Endothelial cell of umbilical vein (primary cell): ENCODE data around the gene OR2B2. TPM values are rescaled to one million over a fixed set of nuclear protein-coding genes. Genes with fewer than 3 reads are reported as not detected.

Experiments
- BruUV-seq: library from RNA; stranded (reverse); fragments of 400-500 nt; replicated peaks from 2 replicates; lab custom pipeline; 2021; lab: Mats Ljungman, UMichigan
- CTCF ChIA-PET: fragments of 300-600, 350-600 bp; sonication (Branson Sonifier 250); formaldehyde crosslinking; loops from one replicate; lab custom pipeline; 2021; ENCODE audit warnings: antibody characterized with exemption, inconsistent platforms; lab: Charles Lee
- POLR2A ChIA-PET: fragments of 300-600, 350-600 bp; sonication (Branson Sonifier 250); formaldehyde crosslinking; loops from one replicate; lab custom pipeline; 2021; ENCODE audit warnings: antibody characterized with exemption, inconsistent platforms; lab: Charles Lee
- DNase-seq: peaks from one replicate; pipeline ENCODE4 v3.0.0-alpha.2; 2011; ENCODE audit warnings: low read depth, low spot score
- FAIRE-seq: peaks from 2 replicates; lab custom pipeline; 2011; peaks lifted over from hg19 to GRCh38; lab: Jason Lieb, UNC
- H2AFZ ChIP-seq: 2 replicates; pipeline ENCODE4 v1.6.0; 2012; ENCODE audit warnings: low read depth, low read length, control low read depth, inconsistent platforms
- H3K27ac ChIP-seq: 2 replicates; pipeline ENCODE4 v1.5.1; 2011; ENCODE audit warnings: low read depth, mild to moderate bottlenecking, control low read depth, low read length, moderate library complexity; ENCODE audit not compliant: insufficient read depth
- H3K27me3 ChIP-seq, 2 experiments: 2 replicates each; pipeline versions ENCODE4 v1.6.0 to v1.6.1; 2011; ENCODE audit warnings: low read length in 2 of 2, mixed read lengths in 1 of 2; ENCODE audit not compliant: control insufficient read depth in 2 of 2, insufficient read depth in 2 of 2
- H3K36me3 ChIP-seq, 2 experiments: 2 replicates in 1 of 2; 3 replicates in 1 of 2; pipeline ENCODE4 v1.5.1; 2011; ENCODE audit warnings: low read length in 2 of 2, mild to moderate bottlenecking in 1 of 2, moderate library complexity in 1 of 2; ENCODE audit not compliant: control insufficient read depth in 2 of 2, insufficient read depth in 2 of 2; ENCODE audit errors: extremely low read depth in 1 of 2
- H3K4me1 ChIP-seq: 3 replicates; pipeline ENCODE4 v1.5.1; 2011; ENCODE audit warnings: mild to moderate bottlenecking, low read length; ENCODE audit not compliant: control insufficient read depth, insufficient read depth; ENCODE audit errors: extremely low read depth
- H3K4me2 ChIP-seq: 2 replicates; pipeline ENCODE4 v1.6.1; 2011; ENCODE audit warnings: low read length, control low read depth, mixed read lengths; ENCODE audit not compliant: insufficient read depth
- H3K4me3 ChIP-seq, 3 experiments: fragments of 200-600 bp in 1 of 3; sonication (generic), shearing (Covaris generic) in 1 of 3; replicated peaks in 1 of 3; 2 replicates each; pipeline ENCODE4 v1.5.1; 2011 to 2016; ENCODE audit warnings: control low read depth in 3 of 3, low read length in 3 of 3, mild to moderate bottlenecking in 2 of 3, inconsistent platforms in 1 of 3, low read depth in 1 of 3, moderate library complexity in 1 of 3; ENCODE audit not compliant: insufficient read depth in 1 of 3
- H3K79me2 ChIP-seq: 2 replicates; pipeline ENCODE4 v1.6.0; 2012; ENCODE audit warnings: low read length, inconsistent platforms; ENCODE audit not compliant: control insufficient read depth, insufficient read depth
- H3K9ac ChIP-seq: replicated peaks from 2 replicates; pipeline ENCODE3; 2011; ENCODE audit warnings: low read length, control low read depth; ENCODE audit not compliant: insufficient read depth; ENCODE audit errors: extremely low read depth
- H3K9me1 ChIP-seq: replicated peaks from 3 replicates; pipeline ENCODE4 v1.6.0; 2011; ENCODE audit warnings: mild to moderate bottlenecking, low read length; ENCODE audit not compliant: control insufficient read depth, insufficient read depth; ENCODE audit errors: extremely low read depth
- H3K9me3 ChIP-seq: replicated peaks from 2 replicates; pipeline ENCODE4 v1.5.1; 2012; ENCODE audit warnings: low read length, inconsistent platforms; ENCODE audit not compliant: control insufficient read depth, insufficient read depth
- H4K20me1 ChIP-seq: replicated peaks from 2 replicates; pipeline ENCODE3; 2011; ENCODE audit warnings: mild to moderate bottlenecking, low read length; ENCODE audit not compliant: control insufficient read depth, insufficient read depth; ENCODE audit errors: extremely low read depth
- EZH2 ChIP-seq: IDR thresholded peaks from 2 replicates; pipeline ENCODE4 v1.6.1; 2012; ENCODE audit warnings: borderline replicate concordance, low read depth, mild to moderate bottlenecking, moderate library complexity, low read length, inconsistent platforms; ENCODE audit not compliant: severe bottlenecking
- FOS ChIP-seq: IDR thresholded peaks from 2 replicates; pipeline ENCODE4 v1.6.1; 2011; ENCODE audit warnings: mild to moderate bottlenecking, low read length, moderate library complexity, borderline replicate concordance; ENCODE audit not compliant: insufficient read depth
- GATA2 ChIP-seq: IDR thresholded peaks from 2 replicates; pipeline ENCODE4 v1.7.0; 2011; ENCODE audit warnings: low read depth, mild to moderate bottlenecking, moderate library complexity, mixed read lengths, low read length; ENCODE audit not compliant: insufficient read length, insufficient read depth
- JUN ChIP-seq: IDR thresholded peaks from 2 replicates; pipeline ENCODE4 v1.6.1; 2011; ENCODE audit warnings: borderline replicate concordance, low read depth; ENCODE audit not compliant: insufficient read length, insufficient read depth
- MYC ChIP-seq: IDR thresholded peaks from one replicate; pipeline ENCODE4 v1.6.1; 2011; ENCODE audit warnings: mild to moderate bottlenecking, low read depth, low read length
- POLR2A ChIP-seq: IDR thresholded peaks from 2 replicates; pipeline ENCODE4 v1.6.1; 2012; ENCODE audit warnings: low read depth, mild to moderate bottlenecking, control low read depth, low read length
- POLR2AphosphoS5 ChIP-seq: IDR thresholded peaks from 2 replicates; pipeline ENCODE4 v1.6.1; 2012; ENCODE audit warnings: low read depth, mild to moderate bottlenecking, control low read depth, low read length, moderate library complexity; ENCODE audit not compliant: insufficient read depth
- dilution Hi-C: fragments of 300-500 bp; cut with MboI; formaldehyde crosslinking; loops from one replicate; pipeline ENCODE4 v1.15.0; 2019; ENCODE audit warnings: low sequenced_read_pairs; ENCODE audit not compliant: extremely low pct_ligation_motif_present
- intact Hi-C: fragments of 100-400 bp; cut with micrococcal nuclease; formaldehyde crosslinking; loops from one replicate; pipeline ENCODE4 v1.10.0; 2022
- polyA plus RNA-seq, 4 experiments: library from polyadenylated mRNA; depleted of rRNA in 3 of 4; stranded (reverse) in 3 of 4; unstranded in 1 of 4; fragments of >200 nt; gene quantifications; 2 replicates each; pipeline versions ENCODE4 v1.2.1 to v1.2.3, GENCODE V29; 2011 to 2012; ENCODE audit warnings: missing spikeins in 1 of 4
- total RNA-seq: library from RNA; stranded (reverse); gene quantifications from 2 replicates; pipeline ENCODE4 v1.2.3, GENCODE V29; 2021
- TF ChIP-seq, protein P1 (sequence below): IDR thresholded peaks from 2 replicates; pipeline ENCODE4 v1.6.1; 2011; ENCODE audit not compliant: insufficient read depth, insufficient read length
- TF ChIP-seq, protein P2 (sequence below), 2 donors: IDR thresholded peaks; 1 replicate in 1 of 2; 2 replicates in 1 of 2; pipeline ENCODE4 v1.5.1; 2011; ENCODE audit warnings: low read length in 2 of 2, mild to moderate bottlenecking in 2 of 2, moderate library complexity in 2 of 2, control low read depth in 1 of 2, inconsistent platforms in 1 of 2, low read depth in 1 of 2; ENCODE audit not compliant: insufficient read depth in 1 of 2; ENCODE audit errors: extremely low read depth in 1 of 2

Gene OR2B2
- total and polyA plus RNA-seq, 2 donors (not counting 3 experiments of a cell fraction or from before 2014, with no cell fraction given): not detected

DNA sequence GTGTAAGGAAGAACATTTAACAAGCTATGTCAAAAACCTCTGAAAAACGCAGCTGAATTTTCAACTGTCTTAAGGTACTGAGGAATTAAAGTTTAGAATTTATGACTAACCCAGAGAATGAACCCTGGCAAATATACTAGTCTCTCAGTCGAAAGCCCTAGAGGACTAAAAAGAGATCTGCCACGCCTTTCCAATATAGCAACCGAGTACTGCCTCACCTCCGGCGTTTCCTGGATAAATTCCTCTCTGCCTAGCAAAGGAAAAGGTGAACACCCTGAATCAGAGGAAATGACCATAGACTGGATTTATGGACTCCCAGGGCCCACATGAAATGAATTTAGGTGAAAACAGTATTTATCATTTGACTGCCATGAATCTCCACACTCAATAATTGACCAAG, 12.0 kb upstream of the OR2B2 start:
- POLR2A ChIA-PET: no interaction called here

More for the DNA sequence above, 12.0 kb upstream of the OR2B2 start:
- DNase-seq: no peak
- H3K27me3 ChIP-seq: peaks cover 0 to 6% of the 10 kb centered on the region in 2 experiments
- H3K4me1 ChIP-seq: no peaks in the 10 kb centered on the region
- dilution Hi-C loops: no loop called here
- no peak overlapping the region for H3K4me2 ChIP-seq
- BruUV-seq: no TSS peak
- TF ChIP-seq, protein P1, sequence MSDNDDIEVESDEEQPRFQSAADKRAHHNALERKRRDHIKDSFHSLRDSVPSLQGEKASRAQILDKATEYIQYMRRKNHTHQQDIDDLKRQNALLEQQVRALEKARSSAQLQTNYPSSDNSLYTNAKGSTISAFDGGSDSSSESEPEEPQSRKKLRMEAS: no peak
- TF ChIP-seq EZH2: no peak
- TF ChIP-seq POLR2A: no peak
- no peak for TF ChIP-seq FOS
- no peak for TF ChIP-seq JUN
- no peak for TF ChIP-seq POLR2AphosphoS5
- TF ChIP-seq, protein P2, sequence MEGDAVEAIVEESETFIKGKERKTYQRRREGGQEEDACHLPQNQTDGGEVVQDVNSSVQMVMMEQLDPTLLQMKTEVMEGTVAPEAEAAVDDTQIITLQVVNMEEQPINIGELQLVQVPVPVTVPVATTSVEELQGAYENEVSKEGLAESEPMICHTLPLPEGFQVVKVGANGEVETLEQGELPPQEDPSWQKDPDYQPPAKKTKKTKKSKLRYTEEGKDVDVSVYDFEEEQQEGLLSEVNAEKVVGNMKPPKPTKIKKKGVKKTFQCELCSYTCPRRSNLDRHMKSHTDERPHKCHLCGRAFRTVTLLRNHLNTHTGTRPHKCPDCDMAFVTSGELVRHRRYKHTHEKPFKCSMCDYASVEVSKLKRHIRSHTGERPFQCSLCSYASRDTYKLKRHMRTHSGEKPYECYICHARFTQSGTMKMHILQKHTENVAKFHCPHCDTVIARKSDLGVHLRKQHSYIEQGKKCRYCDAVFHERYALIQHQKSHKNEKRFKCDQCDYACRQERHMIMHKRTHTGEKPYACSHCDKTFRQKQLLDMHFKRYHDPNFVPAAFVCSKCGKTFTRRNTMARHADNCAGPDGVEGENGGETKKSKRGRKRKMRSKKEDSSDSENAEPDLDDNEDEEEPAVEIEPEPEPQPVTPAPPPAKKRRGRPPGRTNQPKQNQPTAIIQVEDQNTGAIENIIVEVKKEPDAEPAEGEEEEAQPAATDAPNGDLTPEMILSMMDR (IDR thresholded peaks at IDR 0.05; ENCODE audit: extremely low read depth in 1 of 2, insufficient read depth in 1 of 2, low read depth in 1 of 2, low read length in 2 of 2): no peak
- no peak for TF ChIP-seq GATA2
- TF ChIP-seq MYC: no peak
- no peak overlapping the region for H2AFZ ChIP-seq
- FAIRE-seq: no peak
- no peak overlapping the region for H3K27ac ChIP-seq
- H3K4me3 ChIP-seq: no peak overlapping the region
- H4K20me1 ChIP-seq: no peaks in the 10 kb centered on the region
- intact Hi-C loops: no loop called here
- H3K36me3 ChIP-seq: no peaks in the 10 kb centered on the region
- H3K9me3 ChIP-seq: no peaks in the 10 kb centered on the region
- H3K9me1 ChIP-seq: no peaks in the 10 kb centered on the region
- no peak overlapping the region for H3K9ac ChIP-seq
- H3K79me2 ChIP-seq: no peaks in the 10 kb centered on the region
- CTCF ChIA-PET: interaction anchor here (1.0 to 1.1 kb wide), 2 partner anchors 172 to 181 kb away, joined by 3 read pairs; no protein-coding TSS in a partner anchor
